ENCODE results near the gene ZYX.
"Not testable (repeated sequence)": the region's sequence is repeated elsewhere in the genome, so short reads cannot be mapped to it uniquely, and the experiment has no call there.

The ZYX gene

GRCh38 chr7:143384661-143385631, 3.8 kb downstream of the ZYX start:
- no peak for DNase-seq (ENCODE audit: low spot score)

DNA sequence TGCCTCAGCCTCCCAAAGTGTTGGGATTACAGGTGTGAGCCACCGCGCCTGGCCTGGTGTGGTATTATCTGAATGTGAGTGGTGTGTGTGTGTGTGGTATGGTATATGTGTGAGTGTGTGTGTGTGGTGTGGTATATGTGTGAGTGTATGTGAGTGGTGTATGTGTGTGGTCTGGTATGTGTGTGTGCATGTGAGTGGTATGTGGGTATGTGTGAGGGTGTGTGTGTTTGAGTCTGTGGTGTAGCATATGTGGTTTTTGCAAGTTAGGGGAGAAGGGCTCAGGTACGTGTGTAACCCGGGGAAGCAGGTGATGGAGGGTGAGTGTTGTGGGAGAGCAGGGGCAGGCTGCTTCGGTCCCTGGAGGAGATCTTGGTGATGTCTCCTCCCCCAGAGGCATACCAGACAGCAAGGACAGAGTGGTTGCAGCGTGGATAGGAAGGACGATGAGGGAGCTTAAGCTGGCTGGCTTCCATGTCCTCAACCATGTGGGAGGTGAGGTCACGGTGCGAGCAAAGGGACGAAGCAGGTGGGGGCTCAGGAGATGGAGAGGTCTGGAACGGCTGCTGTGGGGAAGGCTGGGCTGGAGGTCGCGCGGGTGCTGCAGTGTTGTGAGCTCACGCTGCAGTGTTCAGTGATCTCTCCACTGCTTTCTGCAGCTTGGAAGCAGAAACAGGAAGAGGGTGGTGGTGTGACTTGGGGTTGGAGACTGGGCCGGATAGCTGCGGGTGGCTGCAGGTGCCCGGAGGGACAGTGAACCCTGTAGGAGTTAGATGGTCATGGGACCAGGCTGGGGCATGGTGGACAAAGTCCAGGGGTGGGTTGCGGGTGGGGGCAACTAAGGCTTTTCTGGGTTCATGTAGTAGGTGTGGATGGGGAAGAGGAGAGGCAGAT, 5.0 kb downstream of the ZYX start:
- no peak for DNase-seq (ENCODE audit: low spot score)

DNA sequence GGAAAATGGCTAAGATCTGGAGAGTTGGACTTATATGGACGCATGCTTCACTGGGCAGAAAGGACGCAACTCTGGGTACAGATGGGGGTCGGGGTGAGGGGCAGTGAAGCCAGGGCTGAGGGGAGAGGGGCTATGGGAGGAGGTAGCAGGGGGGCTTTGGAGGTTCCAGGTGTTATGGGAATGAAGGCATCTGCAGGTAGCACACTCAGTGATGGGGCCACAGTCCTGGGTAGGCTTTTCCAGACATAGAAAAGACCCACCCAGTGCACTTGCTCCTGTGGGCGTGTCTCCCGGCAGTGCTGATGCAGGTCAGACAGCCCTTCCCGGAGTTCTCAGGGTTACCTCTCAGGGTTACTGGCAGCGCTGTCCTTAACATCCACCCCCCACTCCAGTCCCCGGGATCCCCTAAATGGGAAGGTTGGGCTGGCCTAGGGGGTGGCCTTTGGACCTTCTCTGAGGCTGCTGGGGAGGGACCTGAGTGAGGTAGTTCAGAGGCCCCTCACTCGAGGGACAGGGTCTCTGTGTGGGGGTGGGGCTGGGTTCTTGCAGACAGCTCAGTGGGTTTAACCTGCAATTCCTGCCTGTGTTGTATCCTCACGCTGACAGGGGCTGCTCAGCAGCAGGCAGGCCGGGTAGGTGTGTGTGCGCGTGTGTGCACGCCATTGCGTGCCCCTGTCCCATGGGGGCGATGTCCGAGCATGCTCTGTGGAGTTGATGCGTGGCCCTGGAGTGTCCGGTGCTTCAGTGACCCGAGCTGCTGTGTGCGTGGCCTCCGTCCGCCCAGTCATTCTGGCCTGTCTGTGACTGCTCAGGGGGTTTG, 6.2 kb downstream of the ZYX start:
- DNase-seq (ENCODE audit: low spot score) = no peak

- DNase-seq (ENCODE audit: low spot score) = no peak
These were observed 6.9 kb downstream of the ZYX start for GRCh38 chr7:143388051-143388450.

- no peak for DNase-seq (ENCODE audit: low spot score)
These were observed 7.5 kb downstream of the ZYX start for GRCh38 chr7:143388491-143389101.

DNA sequence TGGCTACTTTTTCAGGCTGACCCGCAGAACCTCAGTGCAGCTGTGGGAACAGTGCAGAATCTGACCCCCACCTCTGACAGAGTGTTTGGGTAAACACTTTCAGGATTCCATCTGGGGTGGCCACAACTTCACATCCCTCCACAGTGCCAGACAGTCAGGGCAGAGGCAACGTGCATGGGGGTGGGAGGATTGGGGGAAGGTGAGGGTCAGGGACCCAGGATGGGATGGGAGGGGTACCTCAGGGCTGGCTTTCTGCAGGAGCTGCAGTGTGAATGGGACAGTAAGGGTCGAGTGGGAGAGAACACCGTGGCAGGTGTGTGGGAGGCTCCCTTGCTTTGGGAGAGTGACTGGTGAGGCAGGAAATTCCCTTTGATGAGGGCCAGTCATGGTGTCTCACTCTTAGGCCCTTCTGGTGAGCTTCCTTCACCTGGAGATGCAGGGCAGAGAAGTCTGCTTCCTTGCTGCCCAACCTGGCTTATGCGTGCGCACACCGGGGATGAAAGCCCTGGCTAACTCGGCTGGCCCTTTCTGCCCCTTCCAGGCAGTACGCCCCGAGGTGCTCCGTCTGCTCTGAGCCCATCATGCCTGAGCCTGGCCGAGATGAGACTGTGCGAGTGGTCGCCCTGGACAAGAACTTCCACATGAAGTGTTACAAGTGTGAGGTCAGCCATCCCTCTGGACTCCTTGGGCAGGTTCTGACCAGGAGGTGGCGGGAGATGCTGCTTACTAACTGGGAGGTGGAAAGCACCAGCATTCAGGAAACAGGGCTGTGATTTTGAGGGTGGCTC, 8.4 kb downstream of the ZYX start:
- DNase-seq (ENCODE audit: low spot score) = no peak

DNA sequence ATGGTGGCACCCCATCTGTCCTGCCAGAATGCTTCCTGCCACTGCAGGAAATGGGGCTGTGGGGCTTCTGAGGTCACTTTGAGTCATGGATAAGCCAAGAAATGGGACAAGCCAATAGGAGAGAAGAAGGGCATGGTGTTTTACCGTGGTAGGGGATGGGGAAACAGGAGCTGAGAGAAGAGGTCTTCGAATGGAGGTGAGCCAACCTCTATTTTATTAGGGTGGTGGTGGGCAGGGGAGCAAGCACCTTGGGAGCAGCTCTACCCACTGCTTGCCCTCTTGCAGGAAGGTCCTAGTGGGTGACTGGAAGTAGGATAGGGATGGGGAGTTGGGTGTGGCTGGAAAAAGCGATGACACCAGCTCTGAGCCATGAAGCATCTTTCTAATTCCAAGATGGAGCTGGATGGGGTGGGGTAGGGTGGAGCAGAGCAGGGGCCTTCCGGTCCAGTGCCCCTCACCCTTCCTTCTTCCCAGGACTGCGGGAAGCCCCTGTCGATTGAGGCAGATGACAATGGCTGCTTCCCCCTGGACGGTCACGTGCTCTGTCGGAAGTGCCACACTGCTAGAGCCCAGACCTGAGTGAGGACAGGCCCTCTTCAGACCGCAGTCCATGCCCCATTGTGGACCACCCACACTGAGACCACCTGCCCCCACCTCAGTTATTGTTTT, 9.1 kb downstream of the ZYX start:
- DNase-seq (ENCODE audit: low spot score) = no peak

DNA sequence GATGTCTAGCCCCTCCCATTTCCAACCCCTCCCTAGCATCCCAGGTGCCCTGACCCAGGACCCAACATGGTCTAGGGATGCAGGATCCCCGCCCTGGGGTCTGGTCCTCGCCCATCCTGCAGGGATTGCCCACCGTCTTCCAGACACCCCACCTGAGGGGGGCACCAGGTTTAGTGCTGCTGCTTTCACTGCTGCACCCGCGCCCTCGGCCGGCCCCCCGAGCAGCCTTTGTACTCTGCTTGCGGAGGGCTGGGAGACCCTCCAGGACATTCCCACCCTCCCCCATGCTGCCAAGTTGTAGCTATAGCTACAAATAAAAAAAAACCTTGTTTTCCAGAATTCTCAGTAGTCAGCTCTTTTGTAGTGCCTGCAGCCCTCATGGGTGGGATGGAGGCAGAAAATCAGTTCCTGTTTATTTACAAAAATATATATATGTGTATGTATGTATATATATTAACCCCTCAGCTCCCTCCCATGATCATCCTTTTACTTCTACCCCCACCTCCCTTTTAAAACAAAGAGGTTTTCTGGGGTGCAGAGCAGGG, 9.7 kb downstream of the ZYX start:
- DNase-seq (ENCODE audit: low spot score) = no peak

DNA sequence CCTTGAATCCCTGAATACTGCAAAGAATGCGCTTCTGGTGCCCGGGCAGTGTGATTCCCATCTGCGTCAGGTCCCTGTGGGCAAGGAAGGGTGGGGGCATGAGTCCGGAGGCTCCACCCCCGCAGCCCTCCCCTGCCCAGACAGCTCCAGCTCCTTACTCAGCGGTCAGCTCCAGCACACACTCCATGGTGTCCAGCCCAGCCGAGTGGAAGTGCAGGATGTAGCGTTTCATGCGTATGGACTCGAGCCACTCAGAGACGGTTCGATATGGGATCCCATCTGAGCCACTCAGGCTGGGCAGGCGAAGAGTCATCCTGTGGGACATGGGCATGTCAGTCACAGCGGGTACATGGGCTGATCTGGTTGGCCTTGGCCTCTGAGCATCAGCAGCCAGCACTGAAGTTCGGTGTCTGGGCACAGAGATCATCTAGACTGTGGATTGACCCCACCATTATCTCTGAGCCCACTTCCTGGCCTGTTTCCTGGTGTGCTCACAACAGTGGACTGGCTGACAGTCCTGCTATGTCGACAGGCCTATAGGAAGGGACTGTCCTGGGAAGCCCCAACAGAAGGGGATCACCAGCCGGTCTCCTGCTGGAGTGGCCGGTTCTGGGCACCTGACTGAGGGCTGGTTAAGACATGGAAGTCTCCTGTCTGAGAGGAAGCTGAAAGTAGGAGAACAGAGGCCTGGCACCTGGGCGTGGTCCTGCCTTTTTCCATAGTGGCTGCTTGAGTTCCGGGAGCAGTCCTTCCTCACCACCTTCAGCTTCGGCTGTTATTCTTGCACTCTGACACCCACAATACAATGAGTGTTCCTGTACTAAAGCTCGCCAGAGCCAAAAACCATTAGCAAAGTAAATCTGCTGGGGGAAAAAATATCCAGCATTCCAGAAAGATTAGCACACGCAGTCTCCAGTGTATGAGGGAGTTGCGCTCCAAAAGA, 10.6 kb downstream of the ZYX start:
- no peak for DNase-seq (ENCODE audit: low spot score)

DNA sequence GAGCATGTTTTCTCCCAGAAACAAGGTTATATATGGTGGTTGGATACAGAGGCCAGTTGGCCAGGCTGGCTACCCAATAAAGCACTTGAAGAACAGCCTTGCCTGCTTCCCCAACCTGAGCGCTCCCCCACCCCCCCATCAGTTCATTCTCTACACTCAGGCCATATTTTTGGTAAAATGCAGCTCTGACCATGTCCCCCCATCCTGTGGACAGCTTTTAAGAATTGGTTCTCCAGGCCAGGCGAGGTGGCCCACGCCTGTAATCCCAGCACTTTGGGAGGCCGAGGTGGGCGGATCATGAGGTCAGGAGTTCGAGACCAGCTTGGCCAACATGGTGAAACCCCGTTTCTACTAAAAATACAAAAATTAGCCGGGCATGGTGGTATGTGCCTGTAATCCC, 11.3 kb downstream of the ZYX start:
- DNase-seq (ENCODE audit: low spot score) = not testable (repeated sequence)

DNA sequence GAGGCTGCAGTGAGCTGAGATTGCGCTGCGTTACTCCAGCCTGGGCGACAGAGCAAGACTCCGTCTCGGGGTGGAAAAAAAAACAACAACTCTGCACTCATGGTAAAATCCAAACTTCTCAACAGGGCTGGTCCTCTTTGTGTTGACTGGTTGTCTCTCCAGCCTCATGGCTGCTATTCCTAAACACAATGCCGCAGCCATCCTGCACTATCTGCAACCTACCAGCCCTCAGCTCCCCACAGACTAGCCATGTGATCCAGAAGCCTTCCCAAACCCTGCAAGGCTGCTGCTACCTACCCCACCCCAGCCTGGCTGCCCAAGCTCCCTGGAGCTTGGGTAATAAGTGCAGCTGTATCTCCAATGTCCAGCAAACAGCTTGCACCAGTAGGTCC, 11.7 kb downstream of the ZYX start:
- DNase-seq (ENCODE audit: low spot score) = no peak

DNA sequence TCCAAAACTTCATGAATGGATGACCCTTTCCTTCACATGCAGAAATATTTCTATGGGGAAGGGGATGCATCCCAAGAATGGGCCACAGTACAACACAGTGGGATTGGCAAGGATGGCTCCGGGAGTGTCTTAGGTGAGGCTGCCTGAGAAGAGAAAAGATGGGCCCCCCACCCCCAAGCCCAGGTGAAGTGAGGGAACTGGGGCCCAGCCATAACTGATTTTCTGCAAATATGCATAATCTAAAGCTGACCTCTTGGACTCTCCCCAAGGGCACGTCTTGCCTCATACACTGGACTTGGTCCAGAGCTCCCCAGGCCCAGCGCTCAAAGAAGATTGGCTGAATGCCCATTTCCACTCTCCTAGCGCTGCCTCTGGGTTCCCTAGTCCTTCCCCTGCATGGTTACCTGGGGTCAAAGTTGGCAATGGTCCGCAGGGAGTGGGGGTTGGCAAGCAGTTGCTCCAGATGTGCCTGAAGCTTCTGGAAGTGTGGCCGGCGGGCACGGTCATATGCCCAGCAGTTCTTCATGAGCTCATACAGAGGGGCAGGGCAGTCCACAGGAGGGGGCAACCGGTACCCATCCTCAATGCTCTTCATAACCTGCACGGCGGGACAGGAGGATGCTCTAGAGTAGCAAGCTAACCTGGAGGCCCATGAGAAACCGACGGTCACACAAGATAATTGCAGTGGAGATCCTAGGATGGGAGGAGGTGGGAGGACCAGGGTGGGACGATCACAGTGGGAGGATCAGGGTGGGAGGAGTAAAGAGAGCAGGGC, 12.3 kb downstream of the ZYX start:
- no peak for DNase-seq (ENCODE audit: low spot score)

GRCh38 chr7:143394068-143394467, 12.9 kb downstream of the ZYX start:
- DNase-seq (ENCODE audit: low spot score) = no peak

DNA sequence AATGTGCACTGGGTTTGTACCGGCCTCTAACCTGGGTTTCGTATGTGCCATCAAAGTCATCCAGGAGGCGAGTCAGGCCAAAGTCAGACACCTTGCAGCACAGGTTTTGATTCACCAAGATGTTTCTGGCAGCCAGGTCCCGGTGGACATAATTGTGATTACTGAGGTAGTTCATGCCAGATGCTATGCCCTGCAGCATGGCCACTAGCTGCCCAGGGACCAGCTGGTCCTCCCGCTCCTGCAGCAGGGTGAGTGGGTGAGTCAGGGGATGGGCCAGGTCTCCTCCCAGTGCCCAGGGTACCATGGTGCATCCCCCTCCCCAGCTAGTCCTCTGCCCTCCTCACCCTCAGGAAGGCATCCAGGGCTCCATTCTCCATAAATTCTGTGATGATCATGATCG, 13.6 kb downstream of the ZYX start:
- DNase-seq (ENCODE audit: low spot score) = no peak

DNA sequence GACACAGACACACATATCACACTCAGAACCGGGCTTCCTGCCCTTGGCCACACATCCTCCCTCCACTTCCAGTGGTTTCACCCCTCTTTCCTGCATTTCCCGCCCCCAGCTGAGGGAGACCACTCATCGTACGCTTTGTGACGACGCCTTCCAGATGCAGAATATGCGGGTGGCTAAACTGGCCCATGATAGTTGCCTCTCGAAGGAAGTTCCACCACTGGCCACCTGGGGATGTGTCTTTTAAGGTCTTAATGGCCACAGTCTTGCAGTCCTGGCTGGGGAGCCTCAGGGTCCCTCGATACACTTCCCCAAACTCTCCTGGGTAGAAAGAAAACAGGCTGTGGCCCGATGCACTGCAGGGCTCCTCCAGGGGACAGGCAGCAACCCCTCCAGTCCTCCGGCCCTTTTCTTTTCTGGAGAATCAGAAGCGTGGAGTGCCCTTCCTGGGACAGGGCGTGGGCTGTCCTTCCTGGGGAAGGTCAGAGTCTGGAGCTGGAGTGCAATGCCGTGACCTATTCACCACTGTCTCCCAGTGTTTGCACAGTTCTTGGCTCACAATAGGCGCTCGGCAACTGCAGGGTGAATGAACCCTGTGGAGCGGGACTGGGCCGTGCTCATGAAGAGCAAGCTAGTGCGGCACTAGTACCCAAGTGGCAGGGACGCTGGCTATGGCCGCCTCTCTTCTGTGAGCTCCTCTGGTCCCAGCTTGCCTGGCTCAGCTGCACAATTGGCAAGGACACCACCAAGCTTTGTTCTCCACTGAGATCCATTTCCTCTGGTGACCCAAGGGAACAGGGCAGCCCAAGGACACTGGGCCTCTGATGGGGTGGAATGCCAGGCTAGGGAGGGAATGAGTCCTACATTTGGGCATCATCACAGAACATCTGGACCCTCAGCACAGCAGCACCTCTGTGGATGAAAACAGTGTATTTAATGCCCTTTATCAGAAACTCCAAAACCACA, 14.3 kb downstream of the ZYX start:
- no peak for DNase-seq (ENCODE audit: low spot score)

DNA sequence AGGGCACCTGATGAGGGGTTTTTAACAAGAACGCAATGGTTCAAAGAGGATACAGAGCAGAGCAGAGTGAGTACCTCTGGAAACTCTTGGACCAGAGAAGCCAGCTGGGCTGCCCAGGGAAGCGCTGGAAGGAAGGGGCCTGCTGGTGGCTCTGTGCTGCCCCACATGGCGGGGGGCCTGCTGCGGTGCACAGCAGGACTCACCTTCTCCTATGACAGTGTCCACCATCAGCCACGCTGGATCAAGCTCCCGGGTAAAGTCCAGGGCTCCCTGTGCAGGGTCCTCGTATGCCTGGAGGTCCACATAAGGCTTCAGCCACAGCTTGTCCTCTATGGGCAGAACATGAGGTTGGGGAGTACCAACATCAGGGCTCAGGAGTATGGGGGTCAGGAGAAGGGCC, 15.0 kb downstream of the ZYX start:
- DNase-seq (ENCODE audit: low spot score) = no peak

Data from D341Med (cell line).